C4-2B (cell line): ENCODE data around the gene SGCB.

Source experiments
- CTCF ChIP-seq: fragments of 450-650 bp; conservative IDR thresholded peaks from 2 replicates; pipeline ENCODE4 v1.5.1; 2017; ENCODE audit warnings: mild to moderate bottlenecking
- ZFX ChIP-seq: fragments of 450-650 bp; IDR thresholded peaks from 2 replicates; pipeline ENCODE4 v1.6.1; 2017

GRCh38 chr4:52017814-52018213, 20.3 kb downstream of the SGCB start:
- TF ChIP-seq ZFX = no peak
- TF ChIP-seq CTCF = no peak
